H1 (cell line): ENCODE measurements around the gene ZRANB2. TPM values are rescaled to one million over a fixed set of nuclear protein-coding genes. Genes with fewer than 3 reads are reported as not detected.

Experiments
- CTCF ChIA-PET: fragments of 300-600 bp; sonication (Branson Sonifier 250); formaldehyde crosslinking; loops from one replicate; lab custom pipeline; 2021; ENCODE audit not compliant: partially characterized antibody; lab: Charles Lee
- POLR2A ChIA-PET: fragments of 300-600 bp; sonication (Branson Sonifier 250); formaldehyde crosslinking; loops from one replicate; lab custom pipeline; 2021; ENCODE audit warnings: inconsistent platforms; ENCODE audit not compliant: partially characterized antibody; lab: Charles Lee
- DNase-seq, 2 experiments: peaks; one replicate each; pipeline versions ENCODE4 v3.0.0 to v3.0.0-alpha.2; 2010 to 2022; ENCODE audit warnings: low spot score in 2 of 2, low read depth in 1 of 2, mixed read lengths in 1 of 2
- FAIRE-seq: peaks from 2 replicates; lab custom pipeline; 2011; peaks lifted over from hg19 to GRCh38; lab: Jason Lieb, UNC
- H2AFZ ChIP-seq: 2 replicates; pipeline ENCODE4 v1.8.1; 2012; ENCODE audit warnings: low read length, inconsistent platforms
- H2AK5ac ChIP-seq: 2 replicates; pipeline ENCODE4 v1.6.1; 2013; ENCODE audit warnings: low read depth, low read length
- H2BK120ac ChIP-seq: replicated peaks from 2 replicates; pipeline ENCODE3; 2013; ENCODE audit warnings: low read depth, low read length, inconsistent platforms
- H2BK12ac ChIP-seq: 2 replicates; pipeline ENCODE4 v1.6.1; 2013; ENCODE audit warnings: low read depth, low read length
- H2BK15ac ChIP-seq: 2 replicates; pipeline ENCODE4 v1.6.1; 2013; ENCODE audit warnings: low read length
- H2BK20ac ChIP-seq: 2 replicates; pipeline ENCODE4 v1.6.1; 2013; ENCODE audit warnings: low read length
- H2BK5ac ChIP-seq: 2 replicates; pipeline ENCODE4 v1.6.1; 2013; ENCODE audit warnings: low read depth, low read length
- H3K14ac ChIP-seq: 2 replicates; pipeline ENCODE4 v1.6.1; 2013; ENCODE audit warnings: inconsistent platforms; ENCODE audit not compliant: insufficient read length
- H3K18ac ChIP-seq: 2 replicates; pipeline ENCODE4 v1.6.1; 2013; ENCODE audit warnings: low read length; ENCODE audit errors: extremely low read depth
- H3K23ac ChIP-seq: 2 replicates; pipeline ENCODE4 v1.6.1; 2013; ENCODE audit warnings: inconsistent platforms; ENCODE audit not compliant: insufficient read length
- H3K23me2 ChIP-seq: 2 replicates; pipeline ENCODE4 v1.6.1; 2013; ENCODE audit warnings: low read depth, low read length
- H3K27ac ChIP-seq: 2 replicates; pipeline ENCODE4 v1.6.1; 2011; ENCODE audit warnings: low read depth, low read length, inconsistent platforms
- H3K27me3 ChIP-seq, 4 experiments: replicated peaks in 1 of 4; 1 replicate in 1 of 4; 2 replicates in 3 of 4; pipeline versions ENCODE4 v1.6.1 to v1.8.1; 2011 to 2013; ENCODE audit warnings: low read length in 3 of 4, mild to moderate bottlenecking in 3 of 4, inconsistent platforms in 2 of 4, mixed read lengths in 2 of 4, moderate library complexity in 1 of 4; ENCODE audit not compliant: control insufficient read depth in 3 of 4, insufficient read depth in 3 of 4; ENCODE audit errors: extremely low read depth in 1 of 4
- H3K36me3 ChIP-seq, 4 experiments: 2 replicates each; pipeline versions ENCODE4 v1.6.1 to v1.8.1; 2011 to 2013; ENCODE audit warnings: mild to moderate bottlenecking in 4 of 4, low read length in 3 of 4, moderate library complexity in 2 of 4, control low read depth in 1 of 4, inconsistent platforms in 1 of 4; ENCODE audit not compliant: insufficient read depth in 4 of 4, control insufficient read depth in 2 of 4
- H3K4ac ChIP-seq: replicated peaks from 2 replicates; pipeline ENCODE3; 2013; ENCODE audit warnings: low read length, low read depth, mixed read lengths, inconsistent platforms; ENCODE audit not compliant: insufficient read length
- H3K4me1 ChIP-seq, 4 experiments: replicated peaks in 1 of 4; 1 replicate in 1 of 4; 2 replicates in 3 of 4; pipeline versions ENCODE4 v1.6.1 to v1.8.1; 2011 to 2013; ENCODE audit warnings: low read length in 3 of 4, inconsistent platforms in 2 of 4, mixed read lengths in 1 of 4; ENCODE audit not compliant: insufficient read depth in 4 of 4, control insufficient read depth in 3 of 4
- H3K4me2 ChIP-seq, 2 experiments: 2 replicates each; pipeline versions ENCODE4 v1.6.1 to v1.8.1; 2011 to 2013; ENCODE audit warnings: low read depth in 2 of 2, low read length in 2 of 2, control low read depth in 1 of 2, inconsistent platforms in 1 of 2, mild to moderate bottlenecking in 1 of 2; ENCODE audit not compliant: insufficient read depth in 1 of 2
- H3K4me3 ChIP-seq, 4 experiments: fragments of 200-600, 300-600 bp in 1 of 4; sonication (generic), shearing (Covaris generic), sonication (Bioruptor Twin) in 1 of 4; 2 replicates each; pipeline versions ENCODE4 v1.5.1 to v1.8.1; 2011 to 2016; ENCODE audit warnings: low read length in 4 of 4, low read depth in 3 of 4, control low read depth in 2 of 4, inconsistent platforms in 2 of 4, mild to moderate bottlenecking in 2 of 4, mixed read lengths in 1 of 4, moderate library complexity in 1 of 4; ENCODE audit not compliant: insufficient read depth in 2 of 4; ENCODE audit errors: extremely low read depth in 1 of 4
- H3K56ac ChIP-seq: replicated peaks from 2 replicates; pipeline ENCODE3; 2013; ENCODE audit warnings: low read depth, mild to moderate bottlenecking, mixed read lengths, low read length, inconsistent platforms; ENCODE audit not compliant: insufficient read length
- H3K79me1 ChIP-seq: 2 replicates; pipeline ENCODE4 v1.6.1; 2013; ENCODE audit warnings: low read depth, low read length, control low read depth
- H3K79me2 ChIP-seq, 2 experiments: 2 replicates each; pipeline versions ENCODE4 v1.6.1 to v1.8.1; 2012 to 2013; ENCODE audit warnings: low read length in 2 of 2, mild to moderate bottlenecking in 2 of 2, inconsistent platforms in 1 of 2; ENCODE audit not compliant: insufficient read depth in 2 of 2, control insufficient read depth in 1 of 2
- H3K9ac ChIP-seq, 4 experiments: replicated peaks in 1 of 4; 1 replicate in 1 of 4; 2 replicates in 3 of 4; pipeline versions ENCODE4 v1.6.1 to v1.8.1; 2011 to 2013; ENCODE audit warnings: low read depth in 3 of 4, low read length in 3 of 4, control low read depth in 2 of 4, mild to moderate bottlenecking in 2 of 4, moderate library complexity in 2 of 4, inconsistent platforms in 1 of 4; ENCODE audit errors: extremely low read depth in 1 of 4
- H3K9me3 ChIP-seq, 2 experiments: 2 replicates each; pipeline versions ENCODE4 v1.6.1 to v1.8.1; 2012 to 2013; ENCODE audit warnings: mild to moderate bottlenecking in 2 of 2, moderate library complexity in 2 of 2, control low read depth in 1 of 2, inconsistent platforms in 1 of 2, low read depth in 1 of 2, low read length in 1 of 2, mixed read lengths in 1 of 2; ENCODE audit not compliant: insufficient read depth in 2 of 2
- H4K20me1 ChIP-seq, 2 experiments: replicated peaks in 1 of 2; 2 replicates each; pipeline versions ENCODE3 to v1.8.1; 2011 to 2013; ENCODE audit warnings: inconsistent platforms in 2 of 2, low read length in 2 of 2, mild to moderate bottlenecking in 1 of 2; ENCODE audit not compliant: insufficient read depth in 2 of 2, control insufficient read depth in 1 of 2
- H4K5ac ChIP-seq: 2 replicates; pipeline ENCODE4 v1.6.1; 2013; ENCODE audit warnings: low read length, low read depth, mixed read lengths, inconsistent platforms; ENCODE audit not compliant: insufficient read length
- H4K8ac ChIP-seq: 2 replicates; pipeline ENCODE4 v1.8.0; 2013; ENCODE audit warnings: mild to moderate bottlenecking, moderate library complexity, low read length, inconsistent platforms; ENCODE audit not compliant: insufficient read depth; ENCODE audit errors: extremely low read depth
- H4K91ac ChIP-seq: replicated peaks from 2 replicates; pipeline ENCODE3; 2013; ENCODE audit warnings: low read length, mixed read lengths, inconsistent platforms; ENCODE audit not compliant: insufficient read length
- BACH1 ChIP-seq: IDR thresholded peaks from 2 replicates; pipeline ENCODE4 v1.6.1; 2012; ENCODE audit warnings: low read length, improper control_type of control experiment
- HDAC2 ChIP-seq, 2 experiments: fragments of 300-600 bp in 1 of 2; sonication (generic) in 1 of 2; IDR thresholded peaks; 2 replicates each; pipeline ENCODE4 v1.6.1; 2011 to 2012; ENCODE audit warnings: low read depth in 2 of 2, low read length in 2 of 2, mild to moderate bottlenecking in 2 of 2, moderate library complexity in 2 of 2, borderline replicate concordance in 1 of 2, inconsistent platforms in 1 of 2
- SP4 ChIP-seq: IDR thresholded peaks from 2 replicates; pipeline ENCODE4 v1.6.1; 2012; ENCODE audit warnings: low read length, inconsistent platforms
- WGBS, 2 experiments: shearing (Covaris generic) in 1 of 2; methylation state at CpG; one replicate each; pipeline versions ENCODE4 v1.1.6 to v1.1.7; 2013 to 2015; ENCODE audit warnings: low lambda C conversion rate in 2 of 2, mixed read lengths in 2 of 2, inconsistent platforms in 1 of 2, low coverage in 1 of 2, missing lambda C conversion rate in 1 of 2; ENCODE audit not compliant: insufficient replicate concordance in 2 of 2, insufficient coverage in 1 of 2, insufficient read length in 1 of 2; ENCODE audit errors: extremely low coverage in 1 of 2, missing lambda C conversion rate in 1 of 2; 5-methylcytosine and 5-hydroxymethylcytosine counted together
- polyA plus RNA-seq, 7 experiments: library from polyadenylated mRNA; depleted of rRNA in 3 of 7; stranded (reverse) in 5 of 7; unstranded in 2 of 7; fragments of >200 nt in 5 of 7; fragments of 200-250 nt in 2 of 7; gene quantifications; 1 replicate in 5 of 7; 2 replicates in 1 of 7; 4 replicates in 1 of 7; pipeline versions ENCODE4 v1.2.1 to v1.2.3, GENCODE V29; 2011 to 2013; ENCODE audit warnings: missing spikeins in 2 of 7, mixed read lengths in 2 of 7
- total RNA-seq: library from RNA; stranded (reverse); fragmentation: NEBNext Ultra II Directional; extraction: Animal tissue kit (Norgen Biotek cat#: 25700); gene quantifications from 2 replicates; pipeline ENCODE4 v1.2.1, GENCODE V29; 2021

The ZRANB2 gene
- total and polyA plus RNA-seq, 2 of the 8 experiments (the other 6 are each of a cell fraction or from before 2014, with no cell fraction given) = 35.8 to 103 TPM

DNA sequence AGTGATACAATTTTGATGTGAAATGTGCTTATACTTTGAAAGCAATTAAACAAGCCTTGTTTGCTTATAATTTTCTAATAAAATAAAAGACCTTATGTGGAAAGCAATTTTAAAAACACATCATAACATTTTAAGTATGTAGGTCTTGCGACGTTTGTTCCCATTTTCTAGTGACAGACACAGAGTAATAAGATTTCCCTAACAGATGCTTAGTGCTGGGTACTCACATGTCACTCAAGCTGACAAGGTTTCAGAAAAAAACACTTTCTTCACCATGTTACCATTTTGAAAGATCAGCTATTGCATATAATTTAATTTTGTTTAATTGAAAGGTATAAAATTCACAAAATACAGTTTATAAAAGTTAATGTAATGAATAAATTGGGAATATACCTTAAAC is 14.1 kb upstream of the ZRANB2 start:
- no peak for FAIRE-seq

More for the DNA sequence above, 14.1 kb upstream of the ZRANB2 start:
- no peaks in the 10 kb centered on the region for H3K23me2 ChIP-seq
- ChIA-PET CTCF (interaction anchor here (0.6 to 2.0 kb wide), 4 partner anchors 9 to 263 kb away, joined by 3 to 6 read pairs (median 4); no protein-coding TSS in a partner anchor), POLR2A (no interaction called here)
- H2BK20ac ChIP-seq = no peak overlapping the region
- no peaks in the 10 kb centered on the region for H3K79me1 ChIP-seq
- no peak overlapping the region for H3K4me3 ChIP-seq
- no peaks in the 10 kb centered on the region for H4K20me1 ChIP-seq
- H3K27me3 ChIP-seq = no peaks in the 10 kb centered on the region
- TF ChIP-seq SP4 (no peak), HDAC2 (IDR thresholded peaks at IDR 0.05; ENCODE audit: borderline replicate concordance in 1 of 2, low read depth in 2 of 2, low read length in 2 of 2) (no peak), BACH1 (no peak)
- no peak overlapping the region for H3K18ac ChIP-seq
- no peak overlapping the region for H3K14ac ChIP-seq
- H3K4me1 ChIP-seq = no peaks in the 10 kb centered on the region
- no peak overlapping the region for H4K91ac ChIP-seq
- H2BK120ac ChIP-seq = no peak overlapping the region
- H4K5ac ChIP-seq = no peak overlapping the region
- no peak overlapping the region for H3K23ac ChIP-seq
- H2BK15ac ChIP-seq = no peak overlapping the region
- no peaks in the 10 kb centered on the region for H3K36me3 ChIP-seq
- no peak overlapping the region for H2AFZ ChIP-seq
- H4K8ac ChIP-seq = no peak overlapping the region
- no peak overlapping the region for H3K4me2 ChIP-seq
- no peaks in the 10 kb centered on the region for H3K79me2 ChIP-seq
- H3K56ac ChIP-seq = no peak overlapping the region
- H3K9me3 ChIP-seq = no peaks in the 10 kb centered on the region
- H2BK5ac ChIP-seq = no peak overlapping the region
- DNase-seq = no peak
- H3K9ac ChIP-seq = no peak overlapping the region
- H2BK12ac ChIP-seq = no peak overlapping the region
- H3K27ac ChIP-seq = no peak overlapping the region
- no peak overlapping the region for H3K4ac ChIP-seq
- whole genome bisulfite sequencing, 2 experiments = 97% methylated on average over 2 of the region's 2 CpGs; no CpG with 5 or more reads in 1 of the 2 experiments
- H2AK5ac ChIP-seq = no peak overlapping the region
